Measurements from ENCODE around the gene GPR176. TPM values are rescaled to one million over a fixed set of nuclear protein-coding genes. Genes with fewer than 3 reads are reported as not detected.
A peak's percentile ranks its signal among the peaks of the same experiment; 100 is the strongest.

Gene GPR176
- total RNA-seq, 4 donors from 2014 or later = 2.4 to 18.6 (median 9.1) TPM

- no peak for DNase-seq (ENCODE audit: low spot score in 2 of 2)
- H3K36me3 ChIP-seq = no peaks in the 10 kb centered on the region
- 86 to 89% methylated on average over 1 of the region's 1 CpG for WGBS, 2 donors
- H3K4me1 ChIP-seq = peaks cover 0 to 5% (median 0%) of the 10 kb centered on the region in 4 donors
- H3K4me3 ChIP-seq = no peak overlapping the region
- no peak for TF ChIP-seq CTCF (IDR thresholded peaks at IDR 0.05)
- TF ChIP-seq POLR2A (IDR thresholded peaks at IDR 0.05) = no peak
- no peak for TF ChIP-seq EP300 (IDR thresholded peaks at IDR 0.05)
- H3K27me3 ChIP-seq = no peaks in the 10 kb centered on the region
- H3K27ac ChIP-seq = no peak overlapping the region
- H3K9me3 ChIP-seq = no peaks in the 10 kb centered on the region
Measured at GRCh38 chr15:39888243-39888642, 31.8 kb downstream of the GPR176 start.

- peak in 1 of 5 experiments; percentile 32 for TF ChIP-seq CTCF (IDR thresholded peaks at IDR 0.05)
- TF ChIP-seq POLR2A (IDR thresholded peaks at IDR 0.05) = no peak
- TF ChIP-seq EP300 (IDR thresholded peaks at IDR 0.05) = no peak
- Histone ChIP-seq H3K9me3 (no peaks in the 10 kb centered on the region), H3K4me3 (no peak overlapping the region), H3K4me1 (peaks cover 0 to 5% (median 0%) of the 10 kb centered on the region in 4 donors), H3K36me3 (no peaks in the 10 kb centered on the region), H3K27ac (no peak overlapping the region), H3K27me3 (no peaks in the 10 kb centered on the region)
- 23 to 44% methylated on average over 1 of the region's 1 CpG for WGBS, 2 donors
- DNase-seq (ENCODE audit: low spot score in 2 of 2) = peak in 1 of 2 donors; percentile 15
Measured at GRCh38 chr15:39887832-39888231, 32.2 kb downstream of the GPR176 start.

GRCh38 chr15:39887211-39887610 is 32.9 kb downstream of the GPR176 start:
- no peak overlapping the region for H3K27ac ChIP-seq
- no peaks in the 10 kb centered on the region for H3K36me3 ChIP-seq
- H3K27me3 ChIP-seq = no peaks in the 10 kb centered on the region
- H3K9me3 ChIP-seq = no peaks in the 10 kb centered on the region
- peaks cover 0 to 5% (median 0%) of the 10 kb centered on the region in 4 donors for H3K4me1 ChIP-seq
- DNase-seq (ENCODE audit: low spot score in 2 of 2) = no peak
- 53 to 75% methylated on average over 1 of the region's 1 CpG for WGBS, 2 donors
- no peak overlapping the region for H3K4me3 ChIP-seq
- no peak for TF ChIP-seq CTCF (IDR thresholded peaks at IDR 0.05)
- TF ChIP-seq EP300 (IDR thresholded peaks at IDR 0.05) = no peak
- TF ChIP-seq POLR2A (IDR thresholded peaks at IDR 0.05) = no peak

- Histone ChIP-seq H3K4me1 (peaks cover 0 to 5% (median 0%) of the 10 kb centered on the region in 4 donors), H3K27me3 (no peaks in the 10 kb centered on the region), H3K9me3 (no peaks in the 10 kb centered on the region), H3K36me3 (no peaks in the 10 kb centered on the region), H3K27ac (no peak overlapping the region), H3K4me3 (no peak overlapping the region)
- 72 to 75% methylated on average over 3 of the region's 3 CpGs for WGBS, 2 donors
- TF ChIP-seq EP300 (IDR thresholded peaks at IDR 0.05) = no peak
- no peak for TF ChIP-seq POLR2A (IDR thresholded peaks at IDR 0.05)
- no peak for TF ChIP-seq CTCF (IDR thresholded peaks at IDR 0.05)
- DNase-seq (ENCODE audit: low spot score in 2 of 2) = no peak
Measured at GRCh38 chr15:39886418-39886817, 33.6 kb downstream of the GPR176 start.

GRCh38 chr15:39885099-39885777 is 34.8 kb downstream of the GPR176 start:
- no peaks in the 10 kb centered on the region for H3K36me3 ChIP-seq
- H3K4me1 ChIP-seq = peaks cover 0 to 5% (median 0%) of the 10 kb centered on the region in 4 donors
- no peak overlapping the region for H3K27ac ChIP-seq
- H3K9me3 ChIP-seq = no peaks in the 10 kb centered on the region
- TF ChIP-seq POLR2A (IDR thresholded peaks at IDR 0.05) (no peak), EP300 (IDR thresholded peaks at IDR 0.05) (no peak), CTCF (IDR thresholded peaks at IDR 0.05) (no peak)
- no peak for DNase-seq (ENCODE audit: low spot score in 2 of 2)
- no peak overlapping the region for H3K4me3 ChIP-seq
- H3K27me3 ChIP-seq = no peaks in the 10 kb centered on the region

All from tibial nerve (tissue), 4 donors.